Trophoblast cell (in vitro differentiated cells and primary cell): ENCODE results near the gene ZNF608.

Source experiments
- DNase-seq, 2 donors: peaks; one replicate each; pipeline ENCODE4 v3.0.0-alpha.2; 2016
- H2AFZ ChIP-seq: 2 replicates; pipeline ENCODE4 v1.6.1; 2013; ENCODE audit warnings: low read length, moderate library complexity, mild to moderate bottlenecking; ENCODE audit not compliant: insufficient read depth, poor library complexity
- H2AK5ac ChIP-seq: 2 replicates; pipeline ENCODE4 v1.6.1; 2013; ENCODE audit warnings: mild to moderate bottlenecking, low read length
- H2BK120ac ChIP-seq: 2 replicates; pipeline ENCODE4 v1.6.1; 2013; ENCODE audit warnings: low read length, mild to moderate bottlenecking, moderate library complexity; ENCODE audit not compliant: insufficient read depth, poor library complexity
- H2BK12ac ChIP-seq: 2 replicates; pipeline ENCODE4 v1.6.1; 2013; ENCODE audit warnings: mild to moderate bottlenecking, low read length, moderate library complexity
- H2BK5ac ChIP-seq: 2 replicates; pipeline ENCODE4 v1.6.1; 2013; ENCODE audit warnings: low read length, low read depth, moderate library complexity, mild to moderate bottlenecking; ENCODE audit not compliant: poor library complexity
- H3K14ac ChIP-seq: 2 replicates; pipeline ENCODE4 v1.6.1; 2013; ENCODE audit warnings: mild to moderate bottlenecking, low read length
- H3K18ac ChIP-seq: 2 replicates; pipeline ENCODE4 v1.6.1; 2013; ENCODE audit warnings: mild to moderate bottlenecking, low read length
- H3K23ac ChIP-seq: 2 replicates; pipeline ENCODE4 v1.6.1; 2013; ENCODE audit warnings: low read length
- H3K27ac ChIP-seq: 2 replicates; pipeline ENCODE4 v1.5.1; 2013; ENCODE audit warnings: low read depth, mild to moderate bottlenecking, inconsistent platforms, low read length, moderate library complexity
- H3K27me3 ChIP-seq: 2 replicates; pipeline ENCODE4 v1.6.1; 2013; ENCODE audit warnings: inconsistent platforms, mild to moderate bottlenecking, low read length, moderate library complexity; ENCODE audit not compliant: insufficient read depth
- H3K36me3 ChIP-seq, 2 experiments: 1 replicate in 1 of 2; 2 replicates in 1 of 2; pipeline ENCODE4 v1.6.1; 2013; ENCODE audit warnings: low read length in 2 of 2, mild to moderate bottlenecking in 2 of 2, moderate library complexity in 1 of 2; ENCODE audit not compliant: insufficient read depth in 2 of 2, control insufficient read depth in 1 of 2
- H3K4ac ChIP-seq: 2 replicates; pipeline ENCODE4 v1.6.1; 2013; ENCODE audit warnings: low read depth, mild to moderate bottlenecking, low read length, moderate library complexity
- H3K4me1 ChIP-seq, 2 experiments: 1 replicate in 1 of 2; 2 replicates in 1 of 2; pipeline ENCODE4 v1.6.1; 2013; ENCODE audit warnings: low read length in 2 of 2, mild to moderate bottlenecking in 2 of 2, moderate library complexity in 1 of 2; ENCODE audit not compliant: insufficient read depth in 2 of 2, control insufficient read depth in 1 of 2
- H3K4me2 ChIP-seq: 2 replicates; pipeline ENCODE4 v1.6.1; 2013; ENCODE audit warnings: inconsistent platforms, mild to moderate bottlenecking, low read length, moderate library complexity
- H3K4me3 ChIP-seq: 2 replicates; pipeline ENCODE4 v1.5.1; 2013; ENCODE audit warnings: mild to moderate bottlenecking, low read depth, low read length, inconsistent platforms
- H3K79me1 ChIP-seq: one replicate; pipeline ENCODE4 v1.6.1; 2013; ENCODE audit warnings: low read length
- H3K79me2 ChIP-seq: 2 replicates; pipeline ENCODE4 v1.6.1; 2013; ENCODE audit warnings: low read length, mild to moderate bottlenecking; ENCODE audit not compliant: control insufficient read depth, insufficient read depth, poor library complexity
- H3K9ac ChIP-seq: 2 replicates; pipeline ENCODE4 v1.6.1; 2013; ENCODE audit warnings: mild to moderate bottlenecking, low read length
- H3K9me3 ChIP-seq: 2 replicates; pipeline ENCODE4 v1.6.1; 2013; ENCODE audit warnings: low read depth, mild to moderate bottlenecking, control low read depth, inconsistent platforms, low read length; ENCODE audit not compliant: insufficient read depth
- H4K12ac ChIP-seq: 2 replicates; pipeline ENCODE4 v1.6.1; 2013; ENCODE audit warnings: low read depth, mild to moderate bottlenecking, low read length, moderate library complexity
- H4K8ac ChIP-seq: 2 replicates; pipeline ENCODE4 v1.6.1; 2013; ENCODE audit warnings: low read depth, mild to moderate bottlenecking, low read length, moderate library complexity
- H4K91ac ChIP-seq: one replicate; pipeline ENCODE4 v1.6.1; 2013; ENCODE audit warnings: low read depth, mild to moderate bottlenecking, low read length, moderate library complexity
- WGBS: extraction: QIAGEN DNeasy Blood & Tissue Kit; methylation state at CpG from one replicate; pipeline ENCODE4 v1.1.7; 2013; ENCODE audit warnings: missing lambda C conversion rate; ENCODE audit not compliant: insufficient read length, insufficient coverage; ENCODE audit errors: extremely low coverage; 5-methylcytosine and 5-hydroxymethylcytosine counted together

Gene ZNF608

GRCh38 chr5:124746916-124747790 lies 714 bp upstream of the ZNF608 start:
- no peaks in the 10 kb centered on the region for H3K9me3 ChIP-seq
- peaks cover 8% of the 10 kb centered on the region for H3K79me2 ChIP-seq
- peak overlapping the region; percentile 51 for H3K4ac ChIP-seq
- H3K14ac ChIP-seq = peak overlapping the region; percentile 94
- no peaks in the 10 kb centered on the region for H3K27me3 ChIP-seq
- peak overlapping the region; percentile 97 for H3K4me2 ChIP-seq
- H2AK5ac ChIP-seq = no peak overlapping the region
- peaks cover 25% of the 10 kb centered on the region for H3K79me1 ChIP-seq
- peak overlapping the region; percentile 65 for H3K4me3 ChIP-seq
- H4K91ac ChIP-seq = peak overlapping the region; percentile 92
- H3K9ac ChIP-seq = peak overlapping the region; percentile 90
- peak overlapping the region; percentile 92 for H2BK5ac ChIP-seq
- peaks cover 0 to 4% of the 10 kb centered on the region in 2 experiments for H3K36me3 ChIP-seq
- peak overlapping the region; percentile 51 for H4K12ac ChIP-seq
- H3K18ac ChIP-seq = no peak overlapping the region
- peak overlapping the region; percentile 49 for H2BK120ac ChIP-seq
- H3K4me1 ChIP-seq = peaks cover 10 to 13% of the 10 kb centered on the region in 2 experiments
- H2BK12ac ChIP-seq = peak overlapping the region; percentile 66
- H2AFZ ChIP-seq = peak overlapping the region; percentile 71
- no peak overlapping the region for H3K23ac ChIP-seq
- H3K27ac ChIP-seq = peak overlapping the region; percentile 90
- peak; percentile 33 to 62 for DNase-seq
- WGBS = no CpG with 5 or more reads among the region's 32 CpGs
- peak overlapping the region; percentile 74 for H4K8ac ChIP-seq

- Histone ChIP-seq H2AFZ (no peak overlapping the region), H2BK5ac (no peak overlapping the region), H2AK5ac (no peak overlapping the region), H3K4me1 (peaks cover 10 to 17% of the 10 kb centered on the region in 2 experiments), H3K4me3 (no peak overlapping the region), H3K79me2 (peaks cover 8% of the 10 kb centered on the region), H3K23ac (no peak overlapping the region), H4K8ac (no peak overlapping the region), H3K4ac (no peak overlapping the region), H3K4me2 (peak overlapping the region; percentile 97), H3K27me3 (no peaks in the 10 kb centered on the region), H2BK12ac (no peak overlapping the region), H2BK120ac (no peak overlapping the region), H3K9me3 (no peaks in the 10 kb centered on the region), H3K36me3 (peaks cover 0 to 4% of the 10 kb centered on the region in 2 experiments), H3K18ac (no peak overlapping the region), H3K14ac (no peak overlapping the region), H4K91ac (no peak overlapping the region), H4K12ac (no peak overlapping the region), H3K9ac (no peak overlapping the region), H3K79me1 (peaks cover 25% of the 10 kb centered on the region), H3K27ac (no peak overlapping the region)
- no CpG with 5 or more reads among the region's 8 CpGs for WGBS
- DNase-seq = no peak
Measured at GRCh38 chr5:124745007-124745927, 1.2 kb downstream of the ZNF608 start.

- Histone ChIP-seq H2BK12ac (peak overlapping the region; percentile 66), H3K4me1 (peaks cover 10 to 20% of the 10 kb centered on the region in 2 experiments), H3K27ac (no peak overlapping the region), H3K27me3 (no peaks in the 10 kb centered on the region), H4K8ac (no peak overlapping the region), H3K9ac (peak overlapping the region; percentile 14), H3K9me3 (no peaks in the 10 kb centered on the region), H3K23ac (no peak overlapping the region), H2AK5ac (peak overlapping the region; percentile 44), H2AFZ (no peak overlapping the region), H3K4me2 (peak overlapping the region; percentile 48), H3K4me3 (peak overlapping the region; percentile 58), H3K79me1 (peaks cover 30% of the 10 kb centered on the region), H2BK5ac (peak overlapping the region; percentile 16), H3K36me3 (peaks cover 0 to 4% of the 10 kb centered on the region in 2 experiments), H3K14ac (peak overlapping the region; percentile 33), H4K91ac (peak overlapping the region; percentile 45), H3K79me2 (peaks cover 8% of the 10 kb centered on the region), H2BK120ac (peak overlapping the region; percentile 58), H3K18ac (peak overlapping the region; percentile 57), H4K12ac (no peak overlapping the region), H3K4ac (peak overlapping the region; percentile 88)
- no peak for DNase-seq
- WGBS = no CpG with 5 or more reads among the region's 27 CpGs
Measured at GRCh38 chr5:124744170-124744971, 2.1 kb downstream of the ZNF608 start.
